HEK293 (cell line): ENCODE data around the gene PFN3.

Experiments used
- GLI2 ChIP-seq: fragments of 450-650 bp; formaldehyde crosslinking; IDR thresholded peaks from 2 replicates; pipeline ENCODE4; 2017; ENCODE audit warnings: missing biosample characterization, missing genetic modification characterization, low read depth, borderline replicate concordance
- GLIS1 ChIP-seq: fragments of 450-650 bp; formaldehyde crosslinking; IDR thresholded peaks from 2 replicates; pipeline ENCODE4 v1.5.1; 2016; ENCODE audit warnings: missing biosample characterization, missing genetic modification characterization
- GLIS2 ChIP-seq: fragments of 450-650 bp; formaldehyde crosslinking; IDR thresholded peaks from 2 replicates; pipeline ENCODE4 v1.5.1; 2016; ENCODE audit warnings: missing biosample characterization, missing genetic modification characterization
- IKZF3 ChIP-seq: fragments of 450-650 bp; IDR thresholded peaks from 2 replicates; pipeline ENCODE4 v1.5.0; 2018; ENCODE audit warnings: missing biosample characterization, mild to moderate bottlenecking, missing genetic modification characterization, moderate library complexity
- KLF7 ChIP-seq: fragments of 450-650 bp; formaldehyde crosslinking; IDR thresholded peaks from 2 replicates; pipeline ENCODE4 v1.5.1; 2016; ENCODE audit warnings: missing biosample characterization, missing genetic modification characterization, borderline replicate concordance
- MYNN ChIP-seq: fragments of 450-650 bp; formaldehyde crosslinking; IDR thresholded peaks from 2 replicates; pipeline ENCODE4 v1.5.1; 2016; ENCODE audit warnings: missing biosample characterization, missing genetic modification characterization, borderline replicate concordance
- MZF1 ChIP-seq: fragments of 450-650 bp; formaldehyde crosslinking; IDR thresholded peaks from 2 replicates; pipeline ENCODE4 v1.5.1; 2017; ENCODE audit warnings: missing biosample characterization, missing genetic modification characterization, borderline replicate concordance
- ZIC2 ChIP-seq: fragments of 450-650 bp; formaldehyde crosslinking; IDR thresholded peaks from 2 replicates; pipeline ENCODE4 v1.5.1; 2016; ENCODE audit warnings: missing biosample characterization, missing genetic modification characterization
- ZNF19 ChIP-seq: fragments of 450-650 bp; formaldehyde crosslinking; IDR thresholded peaks from 2 replicates; pipeline ENCODE4; 2016; ENCODE audit warnings: missing biosample characterization, missing genetic modification characterization, low read depth
- ZNF223 ChIP-seq: fragments of 450-650 bp; formaldehyde crosslinking; IDR thresholded peaks from 2 replicates; pipeline ENCODE4 v1.5.1; 2016; ENCODE audit warnings: missing biosample characterization, missing genetic modification characterization
- ZNF239 ChIP-seq: fragments of 450-650 bp; formaldehyde crosslinking; IDR thresholded peaks from 2 replicates; pipeline ENCODE4 v1.5.1; 2016; ENCODE audit warnings: missing biosample characterization, missing genetic modification characterization
- ZNF37A ChIP-seq: fragments of 450-650 bp; IDR thresholded peaks from 2 replicates; pipeline ENCODE4 v1.5.1; 2018; ENCODE audit warnings: missing biosample characterization, missing genetic modification characterization
- ZNF391 ChIP-seq: fragments of 450-650 bp; formaldehyde crosslinking; IDR thresholded peaks from 2 replicates; pipeline ENCODE4 v1.5.1; 2016; ENCODE audit warnings: low read depth, missing biosample characterization, missing genetic modification characterization, borderline replicate concordance
- ZNF416 ChIP-seq: fragments of 450-650 bp; formaldehyde crosslinking; IDR thresholded peaks from 2 replicates; pipeline ENCODE4 v1.5.1; 2016; ENCODE audit warnings: missing biosample characterization, missing genetic modification characterization
- ZNF473 ChIP-seq: fragments of 450-650 bp; formaldehyde crosslinking; IDR thresholded peaks from 2 replicates; pipeline ENCODE4 v1.5.1; 2017; ENCODE audit warnings: missing biosample characterization, missing genetic modification characterization
- ZNF501 ChIP-seq: fragments of 450-650 bp; formaldehyde crosslinking; IDR thresholded peaks from 2 replicates; pipeline ENCODE4 v1.5.1; 2016; ENCODE audit warnings: missing biosample characterization, missing genetic modification characterization
- ZNF621 ChIP-seq: fragments of 450-650 bp; formaldehyde crosslinking; IDR thresholded peaks from 2 replicates; pipeline ENCODE4 v1.5.1; 2017; ENCODE audit warnings: missing biosample characterization, missing genetic modification characterization
- ZNF791 ChIP-seq: fragments of 450-650 bp; formaldehyde crosslinking; IDR thresholded peaks from 2 replicates; pipeline ENCODE4 v1.5.1; 2016; ENCODE audit warnings: missing biosample characterization, missing genetic modification characterization
- ZNF843 ChIP-seq: fragments of 450-650 bp; formaldehyde crosslinking; IDR thresholded peaks from 2 replicates; pipeline ENCODE4 v1.5.1; 2016; ENCODE audit warnings: missing biosample characterization, missing genetic modification characterization
- ZSCAN16 ChIP-seq: fragments of 450-650 bp; formaldehyde crosslinking; IDR thresholded peaks from 2 replicates; pipeline ENCODE4 v1.5.1; 2016; ENCODE audit warnings: missing biosample characterization, missing genetic modification characterization
- TF ChIP-seq, protein P1 (sequence below): fragments of 450-650 bp; IDR thresholded peaks from 2 replicates; pipeline ENCODE4 v1.5.1; 2018; ENCODE audit warnings: missing biosample characterization, missing genetic modification characterization
- TF ChIP-seq, protein P2 (sequence below): fragments of 450-650 bp; formaldehyde crosslinking; IDR thresholded peaks from 2 replicates; pipeline ENCODE4 v1.5.1; 2017; ENCODE audit warnings: missing biosample characterization, missing genetic modification characterization
- TF ChIP-seq, protein P3 (sequence below): fragments of 450-650 bp; formaldehyde crosslinking; IDR thresholded peaks from 2 replicates; pipeline ENCODE4 v1.5.1; 2016; ENCODE audit warnings: missing biosample characterization, missing genetic modification characterization
- TF ChIP-seq, protein P4 (sequence below): fragments of 450-650 bp; formaldehyde crosslinking; optimal IDR thresholded peaks from 2 replicates; pipeline ENCODE3; 2016; ENCODE audit warnings: missing biosample characterization, mild to moderate bottlenecking, missing genetic modification characterization
- TF ChIP-seq, protein P5 (sequence below): fragments of 450-650 bp; formaldehyde crosslinking; IDR thresholded peaks from 2 replicates; pipeline ENCODE4 v1.5.1; 2016; ENCODE audit warnings: missing biosample characterization, missing genetic modification characterization
- TF ChIP-seq, protein P6 (sequence below): fragments of 450-650 bp; formaldehyde crosslinking; IDR thresholded peaks from 2 replicates; pipeline ENCODE4 v1.5.1; 2016; ENCODE audit warnings: missing biosample characterization, missing genetic modification characterization, borderline replicate concordance

Gene PFN3

DNA sequence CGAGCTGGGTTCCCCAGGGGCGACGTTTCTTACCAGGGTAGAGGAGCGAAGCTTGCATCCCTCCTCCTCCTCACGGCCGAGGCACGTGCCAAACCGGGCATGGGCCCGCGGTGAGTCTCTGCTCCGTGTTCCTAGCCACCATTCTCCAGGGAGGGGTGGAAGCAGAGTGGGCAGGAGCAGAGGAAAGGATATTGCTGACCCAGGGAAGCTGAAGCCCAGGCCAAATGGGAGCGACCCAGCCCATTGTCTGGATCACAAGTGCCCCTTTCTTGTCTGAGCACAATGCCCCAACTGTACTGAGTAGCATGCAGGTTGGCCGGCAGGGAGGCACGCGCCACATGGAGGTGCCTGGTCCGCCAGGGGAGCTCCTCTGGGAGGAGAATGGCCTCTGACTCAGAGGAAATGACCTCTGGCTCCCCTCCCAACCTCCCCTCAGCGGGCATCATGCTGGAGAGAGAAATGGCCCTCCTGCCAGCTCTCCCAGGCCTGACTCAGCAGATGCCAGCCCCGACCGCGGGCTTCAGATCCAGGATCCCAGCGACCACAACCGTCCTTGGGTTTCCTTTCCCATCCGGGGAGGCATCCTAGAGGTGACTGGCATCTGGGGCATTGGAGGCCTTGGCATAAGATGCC is 47.3 kb upstream of the PFN3 start (continued):
- TF ChIP-seq, protein P1, sequence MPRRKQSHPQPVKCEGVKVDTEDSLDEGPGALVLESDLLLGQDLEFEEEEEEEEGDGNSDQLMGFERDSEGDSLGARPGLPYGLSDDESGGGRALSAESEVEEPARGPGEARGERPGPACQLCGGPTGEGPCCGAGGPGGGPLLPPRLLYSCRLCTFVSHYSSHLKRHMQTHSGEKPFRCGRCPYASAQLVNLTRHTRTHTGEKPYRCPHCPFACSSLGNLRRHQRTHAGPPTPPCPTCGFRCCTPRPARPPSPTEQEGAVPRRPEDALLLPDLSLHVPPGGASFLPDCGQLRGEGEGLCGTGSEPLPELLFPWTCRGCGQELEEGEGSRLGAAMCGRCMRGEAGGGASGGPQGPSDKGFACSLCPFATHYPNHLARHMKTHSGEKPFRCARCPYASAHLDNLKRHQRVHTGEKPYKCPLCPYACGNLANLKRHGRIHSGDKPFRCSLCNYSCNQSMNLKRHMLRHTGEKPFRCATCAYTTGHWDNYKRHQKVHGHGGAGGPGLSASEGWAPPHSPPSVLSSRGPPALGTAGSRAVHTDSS (tag by site-specific recombination) = peak; percentile 30; the same call in 1 of the 2 replicates
- TF ChIP-seq ZIC2 (peak; percentile 89), ZNF37A (tag by site-specific recombination) (no peak), ZNF473 (tag by site-specific recombination) (no peak), ZNF223 (no peak), ZNF501 (tag by site-specific recombination) (no peak), GLI2 (tag by site-specific recombination) (no peak), ZNF19 (tag by site-specific recombination) (no peak), ZNF621 (tag by site-specific recombination) (no peak), GLIS2 (peak; percentile 47), ZNF239 (tag by site-specific recombination) (no peak), ZNF791 (no peak), ZSCAN16 (tag by site-specific recombination) (no peak), IKZF3 (tag by site-specific recombination) (no peak), KLF7 (tag by site-specific recombination) (no peak), ZNF843 (no peak), MZF1 (tag by site-specific recombination) (no peak), GLIS1 (tag by site-specific recombination) (0 out of 2 replicates have a peak, but pooled peaks have one; percentile 18), MYNN (no peak), ZNF416 (tag by site-specific recombination) (no peak), ZNF391 (tag by site-specific recombination) (no peak)
- TF ChIP-seq, protein P2, sequence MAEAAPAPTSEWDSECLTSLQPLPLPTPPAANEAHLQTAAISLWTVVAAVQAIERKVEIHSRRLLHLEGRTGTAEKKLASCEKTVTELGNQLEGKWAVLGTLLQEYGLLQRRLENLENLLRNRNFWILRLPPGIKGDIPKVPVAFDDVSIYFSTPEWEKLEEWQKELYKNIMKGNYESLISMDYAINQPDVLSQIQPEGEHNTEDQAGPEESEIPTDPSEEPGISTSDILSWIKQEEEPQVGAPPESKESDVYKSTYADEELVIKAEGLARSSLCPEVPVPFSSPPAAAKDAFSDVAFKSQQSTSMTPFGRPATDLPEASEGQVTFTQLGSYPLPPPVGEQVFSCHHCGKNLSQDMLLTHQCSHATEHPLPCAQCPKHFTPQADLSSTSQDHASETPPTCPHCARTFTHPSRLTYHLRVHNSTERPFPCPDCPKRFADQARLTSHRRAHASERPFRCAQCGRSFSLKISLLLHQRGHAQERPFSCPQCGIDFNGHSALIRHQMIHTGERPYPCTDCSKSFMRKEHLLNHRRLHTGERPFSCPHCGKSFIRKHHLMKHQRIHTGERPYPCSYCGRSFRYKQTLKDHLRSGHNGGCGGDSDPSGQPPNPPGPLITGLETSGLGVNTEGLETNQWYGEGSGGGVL = no peak
- TF ChIP-seq, protein P3, sequence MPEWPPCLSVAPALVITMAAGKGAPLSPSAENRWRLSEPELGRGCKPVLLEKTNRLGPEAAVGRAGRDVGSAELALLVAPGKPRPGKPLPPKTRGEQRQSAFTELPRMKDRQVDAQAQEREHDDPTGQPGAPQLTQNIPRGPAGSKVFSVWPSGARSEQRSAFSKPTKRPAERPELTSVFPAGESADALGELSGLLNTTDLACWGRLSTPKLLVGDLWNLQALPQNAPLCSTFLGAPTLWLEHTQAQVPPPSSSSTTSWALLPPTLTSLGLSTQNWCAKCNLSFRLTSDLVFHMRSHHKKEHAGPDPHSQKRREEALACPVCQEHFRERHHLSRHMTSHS (tag by site-specific recombination) = no peak
- TF ChIP-seq, protein P4, sequence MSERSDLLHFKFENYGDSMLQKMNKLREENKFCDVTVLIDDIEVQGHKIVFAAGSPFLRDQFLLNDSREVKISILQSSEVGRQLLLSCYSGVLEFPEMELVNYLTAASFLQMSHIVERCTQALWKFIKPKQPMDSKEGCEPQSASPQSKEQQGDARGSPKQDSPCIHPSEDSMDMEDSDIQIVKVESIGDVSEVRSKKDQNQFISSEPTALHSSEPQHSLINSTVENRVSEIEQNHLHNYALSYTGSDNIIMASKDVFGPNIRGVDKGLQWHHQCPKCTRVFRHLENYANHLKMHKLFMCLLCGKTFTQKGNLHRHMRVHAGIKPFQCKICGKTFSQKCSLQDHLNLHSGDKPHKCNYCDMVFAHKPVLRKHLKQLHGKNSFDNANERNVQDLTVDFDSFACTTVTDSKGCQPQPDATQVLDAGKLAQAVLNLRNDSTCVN (tag by site-specific recombination) = no peak
- TF ChIP-seq, protein P5, sequence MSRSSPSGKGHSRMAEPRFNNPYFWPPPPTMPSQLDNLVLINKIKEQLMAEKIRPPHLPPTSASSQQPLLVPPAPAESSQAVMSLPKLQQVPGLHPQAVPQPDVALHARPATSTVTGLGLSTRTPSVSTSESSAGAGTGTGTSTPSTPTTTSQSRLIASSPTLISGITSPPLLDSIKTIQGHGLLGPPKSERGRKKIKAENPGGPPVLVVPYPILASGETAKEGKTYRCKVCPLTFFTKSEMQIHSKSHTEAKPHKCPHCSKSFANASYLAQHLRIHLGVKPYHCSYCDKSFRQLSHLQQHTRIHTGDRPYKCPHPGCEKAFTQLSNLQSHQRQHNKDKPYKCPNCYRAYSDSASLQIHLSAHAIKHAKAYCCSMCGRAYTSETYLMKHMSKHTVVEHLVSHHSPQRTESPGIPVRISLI (tag by site-specific recombination) = no peak
- TF ChIP-seq, protein P6, sequence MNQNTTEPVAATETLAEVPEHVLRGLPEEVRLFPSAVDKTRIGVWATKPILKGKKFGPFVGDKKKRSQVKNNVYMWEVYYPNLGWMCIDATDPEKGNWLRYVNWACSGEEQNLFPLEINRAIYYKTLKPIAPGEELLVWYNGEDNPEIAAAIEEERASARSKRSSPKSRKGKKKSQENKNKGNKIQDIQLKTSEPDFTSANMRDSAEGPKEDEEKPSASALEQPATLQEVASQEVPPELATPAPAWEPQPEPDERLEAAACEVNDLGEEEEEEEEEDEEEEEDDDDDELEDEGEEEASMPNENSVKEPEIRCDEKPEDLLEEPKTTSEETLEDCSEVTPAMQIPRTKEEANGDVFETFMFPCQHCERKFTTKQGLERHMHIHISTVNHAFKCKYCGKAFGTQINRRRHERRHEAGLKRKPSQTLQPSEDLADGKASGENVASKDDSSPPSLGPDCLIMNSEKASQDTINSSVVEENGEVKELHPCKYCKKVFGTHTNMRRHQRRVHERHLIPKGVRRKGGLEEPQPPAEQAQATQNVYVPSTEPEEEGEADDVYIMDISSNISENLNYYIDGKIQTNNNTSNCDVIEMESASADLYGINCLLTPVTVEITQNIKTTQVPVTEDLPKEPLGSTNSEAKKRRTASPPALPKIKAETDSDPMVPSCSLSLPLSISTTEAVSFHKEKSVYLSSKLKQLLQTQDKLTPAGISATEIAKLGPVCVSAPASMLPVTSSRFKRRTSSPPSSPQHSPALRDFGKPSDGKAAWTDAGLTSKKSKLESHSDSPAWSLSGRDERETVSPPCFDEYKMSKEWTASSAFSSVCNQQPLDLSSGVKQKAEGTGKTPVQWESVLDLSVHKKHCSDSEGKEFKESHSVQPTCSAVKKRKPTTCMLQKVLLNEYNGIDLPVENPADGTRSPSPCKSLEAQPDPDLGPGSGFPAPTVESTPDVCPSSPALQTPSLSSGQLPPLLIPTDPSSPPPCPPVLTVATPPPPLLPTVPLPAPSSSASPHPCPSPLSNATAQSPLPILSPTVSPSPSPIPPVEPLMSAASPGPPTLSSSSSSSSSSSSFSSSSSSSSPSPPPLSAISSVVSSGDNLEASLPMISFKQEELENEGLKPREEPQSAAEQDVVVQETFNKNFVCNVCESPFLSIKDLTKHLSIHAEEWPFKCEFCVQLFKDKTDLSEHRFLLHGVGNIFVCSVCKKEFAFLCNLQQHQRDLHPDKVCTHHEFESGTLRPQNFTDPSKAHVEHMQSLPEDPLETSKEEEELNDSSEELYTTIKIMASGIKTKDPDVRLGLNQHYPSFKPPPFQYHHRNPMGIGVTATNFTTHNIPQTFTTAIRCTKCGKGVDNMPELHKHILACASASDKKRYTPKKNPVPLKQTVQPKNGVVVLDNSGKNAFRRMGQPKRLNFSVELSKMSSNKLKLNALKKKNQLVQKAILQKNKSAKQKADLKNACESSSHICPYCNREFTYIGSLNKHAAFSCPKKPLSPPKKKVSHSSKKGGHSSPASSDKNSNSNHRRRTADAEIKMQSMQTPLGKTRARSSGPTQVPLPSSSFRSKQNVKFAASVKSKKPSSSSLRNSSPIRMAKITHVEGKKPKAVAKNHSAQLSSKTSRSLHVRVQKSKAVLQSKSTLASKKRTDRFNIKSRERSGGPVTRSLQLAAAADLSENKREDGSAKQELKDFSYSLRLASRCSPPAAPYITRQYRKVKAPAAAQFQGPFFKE (tag by site-specific recombination) = no peak
